Measurements from ENCODE around the gene CCSER1.
"Not testable (repeated sequence)": the region's sequence is repeated elsewhere in the genome, so short reads cannot be mapped to it uniquely, and the experiment has no call there.

Gene CCSER1

GRCh38 chr4:91454111-91454510 is 1326.9 kb downstream of the CCSER1 start:
- no peak for DNase-seq

- not testable (repeated sequence) for DNase-seq
These were observed 1335.4 kb downstream of the CCSER1 start for GRCh38 chr4:91462566-91462965.

- no peak for DNase-seq
These were observed 1343.5 kb downstream of the CCSER1 start for GRCh38 chr4:91470671-91471070.

- no peak for DNase-seq
These were observed 1344.1 kb downstream of the CCSER1 start for GRCh38 chr4:91471280-91471679.

GRCh38 chr4:91472046-91472445 is 1344.9 kb downstream of the CCSER1 start:
- no peak for DNase-seq

GRCh38 chr4:91485415-91485814 is 1358.2 kb downstream of the CCSER1 start:
- DNase-seq, result no peak

- DNase-seq, result no peak
These were observed 1361.8 kb downstream of the CCSER1 start for GRCh38 chr4:91488946-91489345.

- no peak for DNase-seq
These were observed 1370.7 kb downstream of the CCSER1 start for GRCh38 chr4:91497892-91498291.

- no peak for DNase-seq
These were observed 1375.2 kb downstream of the CCSER1 start for GRCh38 chr4:91502365-91502764.

- DNase-seq, result no peak
These were observed 1386.1 kb downstream of the CCSER1 start for GRCh38 chr4:91513326-91513725.

- DNase-seq, result no peak
These were observed 1392.0 kb downstream of the CCSER1 start for GRCh38 chr4:91519155-91519554.

- DNase-seq, result no peak
These were observed 1398.4 kb downstream of the CCSER1 start for GRCh38 chr4:91525621-91526020.

GRCh38 chr4:91527056-91527455 is 1399.9 kb downstream of the CCSER1 start:
- no peak for DNase-seq

- no peak for DNase-seq
These were observed 1440.4 kb downstream of the CCSER1 start for GRCh38 chr4:91567594-91567993.

- DNase-seq, result no peak
These were observed 1450.7 kb downstream of the CCSER1 start for GRCh38 chr4:91577864-91578263.

GRCh38 chr4:91590260-91590659 is 1463.1 kb downstream of the CCSER1 start:
- DNase-seq, result no peak

GRCh38 chr4:91592125-91592524 is 1464.9 kb downstream of the CCSER1 start:
- DNase-seq, result no peak

GRCh38 chr4:91596718-91597117 is 1469.5 kb downstream of the CCSER1 start:
- DNase-seq, result no peak

- DNase-seq, result no peak
These were observed 1471.5 kb downstream of the CCSER1 start for GRCh38 chr4:91598696-91599095.

- DNase-seq, result no peak
These were observed 1473.1 kb downstream of the CCSER1 start for GRCh38 chr4:91600301-91600700.

- no peak for DNase-seq
These were observed 1474.2 kb downstream of the CCSER1 start for GRCh38 chr4:91601401-91601800.

- no peak for DNase-seq
These were observed 1484.6 kb downstream of the CCSER1 start for GRCh38 chr4:91611782-91612181.

- no peak for DNase-seq
These were observed 1493.8 kb downstream of the CCSER1 start for GRCh38 chr4:91620952-91621351.

- DNase-seq, result no peak
These were observed 1494.3 kb downstream of the CCSER1 start for GRCh38 chr4:91621446-91621845.

GRCh38 chr4:91622925-91623602 is 1495.9 kb downstream of the CCSER1 start:
- DNase-seq, result no peak
